Measurements from ENCODE around the gene CD1D. TPM values are rescaled to one million over a fixed set of nuclear protein-coding genes. Genes with fewer than 3 reads are reported as not detected.

CD1D gene
- not detected for total RNA-seq

- peak in 1 of 2 donors; percentile 11 for DNase-seq
- ATAC-seq (replicated peaks in 1 of 2): peak; percentile 54 to 70
- Mint-ChIP-seq H3K4me3 (peak within 1 kb of the TSS; percentile 92 to 96), H3K36me3 (ENCODE audit: insufficient read depth in 2 of 2) (peaks cover 0 to 3% of the 10 kb centered on the region in 2 donors), H3K27ac (no peak within 1 kb of the TSS), H3K4me1 (ENCODE audit: low read depth) (peaks cover 8% of the 10 kb centered on the region), H3K9me3 (no peaks in the 10 kb centered on the region), H3K27me3 (ENCODE audit: low read depth) (peaks cover 75% of the 10 kb centered on the region)
Measured at GRCh38 chr1:158180741-158181576, at the start of gene CD1D. Gene CD1D (plus strand): TSS chr1:158180895. CDS start chr1:158181102, 207 bp downstream.

DNA sequence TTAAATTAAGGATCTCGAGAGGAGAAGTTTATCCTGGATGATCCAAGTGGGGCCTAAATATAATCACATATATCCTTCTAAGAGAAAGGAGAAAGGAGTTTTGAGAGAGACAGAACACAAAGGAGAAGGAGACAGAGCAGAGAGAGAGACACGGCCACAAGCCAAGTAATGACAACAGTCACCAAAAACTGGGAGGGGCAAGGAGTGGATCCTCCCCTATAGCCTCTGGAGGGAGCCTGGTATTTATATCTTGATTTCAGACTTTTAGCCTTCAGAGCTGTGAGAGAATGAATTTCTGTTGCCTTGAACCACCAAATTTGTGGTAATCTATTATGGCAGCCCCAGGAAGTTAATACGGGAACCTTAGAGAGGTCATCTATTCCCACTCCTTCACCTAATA, 49.5 kb upstream of the CD1D start:
- Mint-ChIP-seq H3K4me3 (no peak overlapping the region), H3K4me1 (ENCODE audit: low read depth) (peaks cover 5% of the 10 kb centered on the region), H3K27ac (no peak overlapping the region), H3K27me3 (ENCODE audit: low read depth) (peaks cover 17% of the 10 kb centered on the region), H3K36me3 (ENCODE audit: insufficient read depth in 2 of 2) (no peaks in the 10 kb centered on the region), H3K9me3 (no peaks in the 10 kb centered on the region)
- ATAC-seq (replicated peaks in 1 of 2) (no peak), DNase-seq (no peak)

- Mint-ChIP-seq H3K4me3 (no peak overlapping the region), H3K9me3 (no peaks in the 10 kb centered on the region), H3K27ac (no peak overlapping the region), H3K4me1 (ENCODE audit: low read depth) (peaks cover under 1% of the 10 kb centered on the region), H3K36me3 (ENCODE audit: insufficient read depth in 2 of 2) (no peaks in the 10 kb centered on the region), H3K27me3 (ENCODE audit: low read depth) (no peaks in the 10 kb centered on the region)
- ATAC-seq (replicated peaks in 1 of 2) (no peak), DNase-seq (no peak)
Measured at GRCh38 chr1:158140764-158141192, 39.9 kb upstream of the CD1D start.

DNA sequence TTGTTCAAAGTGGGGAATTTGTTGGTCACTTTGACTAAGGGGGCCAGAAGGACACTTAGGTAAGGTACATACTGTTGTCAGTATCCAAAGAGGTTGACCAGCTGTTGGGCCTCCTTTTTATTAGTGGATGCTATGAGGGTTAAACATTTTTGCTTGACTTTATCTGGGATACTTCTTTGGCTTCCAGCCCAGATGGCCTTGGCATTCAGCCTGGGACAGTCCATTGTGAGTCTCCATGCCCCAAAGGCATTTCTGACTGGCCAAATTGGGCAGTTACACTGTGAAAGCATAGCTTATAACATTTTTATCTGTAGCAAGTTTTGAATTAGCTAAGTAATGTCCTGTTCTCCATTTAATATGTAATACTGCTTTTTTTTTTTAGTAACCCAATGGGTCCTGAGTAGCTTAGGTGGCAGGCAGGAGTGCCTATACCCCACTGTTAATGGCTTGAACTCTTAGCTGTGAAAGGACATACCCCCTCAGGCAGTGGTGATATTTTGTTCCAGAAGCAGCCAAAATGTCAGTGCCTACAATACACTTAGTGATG, 35.4 kb upstream of the CD1D start:
- ATAC-seq (replicated peaks in 1 of 2): no peak
- Mint-ChIP-seq H3K4me1 (ENCODE audit: low read depth) (peaks cover 21% of the 10 kb centered on the region), H3K27ac (no peak overlapping the region), H3K4me3 (no peak overlapping the region), H3K9me3 (peaks cover 0 to 3% of the 10 kb centered on the region in 2 donors), H3K36me3 (ENCODE audit: insufficient read depth in 2 of 2) (no peaks in the 10 kb centered on the region), H3K27me3 (ENCODE audit: low read depth) (no peaks in the 10 kb centered on the region)
- DNase-seq: no peak

DNA sequence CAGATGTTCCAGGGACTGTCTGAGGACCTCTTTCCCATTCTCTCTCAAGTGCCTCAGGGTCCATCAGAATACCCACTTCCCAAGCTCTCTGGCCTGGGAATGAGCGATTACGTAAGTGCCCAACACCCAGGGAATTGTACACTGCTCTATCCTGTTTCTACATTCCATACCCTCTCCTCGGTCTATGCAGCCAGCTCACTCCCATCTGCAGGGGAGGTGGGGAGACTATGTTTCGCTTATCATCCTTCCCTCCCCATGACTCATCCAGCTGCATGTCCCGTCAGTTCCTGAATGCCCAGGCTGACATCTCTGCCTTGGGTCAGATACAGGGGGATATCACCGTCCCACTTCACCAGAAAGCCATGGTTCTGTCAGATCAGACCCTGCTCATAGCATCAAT, 34.5 kb upstream of the CD1D start:
- no peak for DNase-seq
- no peak overlapping the region for H3K27ac Mint-ChIP-seq

GRCh38 chr1:158146739-158147138, 34.0 kb upstream of the CD1D start:
- Mint-ChIP-seq H3K27ac (no peak overlapping the region), H3K4me3 (no peak overlapping the region), H3K9me3 (peaks cover 0 to 3% of the 10 kb centered on the region in 2 donors), H3K4me1 (ENCODE audit: low read depth) (peaks cover 26% of the 10 kb centered on the region), H3K36me3 (ENCODE audit: insufficient read depth in 2 of 2) (no peaks in the 10 kb centered on the region), H3K27me3 (ENCODE audit: low read depth) (no peaks in the 10 kb centered on the region)
- DNase-seq (no peak), ATAC-seq (replicated peaks in 1 of 2) (no peak)

More for the DNA sequence above, 34.5 kb upstream of the CD1D start:
- Mint-ChIP-seq H3K4me1 (ENCODE audit: low read depth) (peaks cover 26% of the 10 kb centered on the region), H3K4me3 (no peak overlapping the region), H3K9me3 (peaks cover 0 to 3% of the 10 kb centered on the region in 2 donors), H3K27me3 (ENCODE audit: low read depth) (no peaks in the 10 kb centered on the region), H3K36me3 (ENCODE audit: insufficient read depth in 2 of 2) (no peaks in the 10 kb centered on the region)
- no peak for ATAC-seq (replicated peaks in 1 of 2)

DNA sequence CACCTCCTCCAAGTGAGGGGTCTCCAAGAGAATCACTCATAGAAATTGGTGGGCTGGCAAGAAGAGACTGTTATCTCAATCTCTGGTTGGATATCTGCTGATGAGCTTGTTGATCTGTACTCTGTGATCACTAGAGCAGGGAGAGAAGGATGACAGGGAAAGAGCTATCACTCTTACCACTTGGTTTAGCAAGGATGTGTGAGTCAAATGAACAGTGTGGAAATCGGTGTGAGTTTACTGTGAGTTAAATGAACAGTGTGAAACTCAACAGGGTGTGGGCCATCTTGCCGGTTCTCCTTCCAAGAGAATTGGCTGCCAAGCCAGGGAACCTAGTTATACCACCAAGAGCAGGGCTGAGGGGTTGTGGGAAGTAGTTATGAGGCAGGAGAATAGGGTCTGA, 33.3 kb upstream of the CD1D start:
- no peaks in the 10 kb centered on the region for H3K36me3 Mint-ChIP-seq (ENCODE audit: insufficient read depth in 2 of 2)
- H3K9me3 Mint-ChIP-seq: peaks cover 0 to 3% of the 10 kb centered on the region in 2 donors
- H3K4me3 Mint-ChIP-seq: no peak overlapping the region
- peaks cover 26% of the 10 kb centered on the region for H3K4me1 Mint-ChIP-seq (ENCODE audit: low read depth)
- no peaks in the 10 kb centered on the region for H3K27me3 Mint-ChIP-seq (ENCODE audit: low read depth)
- DNase-seq (no peak), ATAC-seq (replicated peaks in 1 of 2) (no peak)
- no peak overlapping the region for H3K27ac Mint-ChIP-seq

DNA sequence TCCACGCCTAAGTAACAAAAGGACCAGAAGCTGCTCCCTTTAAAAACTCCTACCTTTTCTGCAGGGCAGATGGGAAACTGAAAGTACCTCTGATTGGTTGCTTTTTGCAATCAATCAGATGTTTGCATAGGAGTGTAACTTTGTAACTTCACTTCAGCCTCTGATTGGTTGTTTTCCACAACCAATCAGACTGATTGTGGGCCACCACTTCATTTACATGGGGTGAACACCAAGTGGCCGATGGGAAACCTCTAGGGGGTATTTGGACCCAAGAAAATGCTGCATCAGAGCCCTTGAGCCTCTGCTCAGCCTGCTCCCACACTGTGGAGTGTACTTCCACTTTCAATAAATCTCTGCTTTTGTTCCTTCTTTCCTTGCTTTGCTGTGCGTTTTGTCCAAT, 32.8 kb upstream of the CD1D start:
- Mint-ChIP-seq H3K9me3 (peaks cover 0 to 3% of the 10 kb centered on the region in 2 donors), H3K4me3 (no peak overlapping the region), H3K27me3 (ENCODE audit: low read depth) (no peaks in the 10 kb centered on the region), H3K4me1 (ENCODE audit: low read depth) (peaks cover 26% of the 10 kb centered on the region), H3K36me3 (ENCODE audit: insufficient read depth in 2 of 2) (no peaks in the 10 kb centered on the region), H3K27ac (no peak overlapping the region)
- DNase-seq: no peak
- no peak for ATAC-seq (replicated peaks in 1 of 2)

- H3K4me1 Mint-ChIP-seq (ENCODE audit: low read depth): peaks cover 29% of the 10 kb centered on the region
- ATAC-seq (replicated peaks in 1 of 2) (no peak), DNase-seq (no peak)
- H3K4me3 Mint-ChIP-seq: peak overlapping the region; percentile 81 to 93
- H3K36me3 Mint-ChIP-seq (ENCODE audit: insufficient read depth in 2 of 2): no peaks in the 10 kb centered on the region
- H3K9me3 Mint-ChIP-seq: peaks cover 0 to 3% of the 10 kb centered on the region in 2 donors
- peak overlapping the region; percentile 25 for H3K27ac Mint-ChIP-seq
- no peaks in the 10 kb centered on the region for H3K27me3 Mint-ChIP-seq (ENCODE audit: low read depth)
Measured at GRCh38 chr1:158148468-158148867, 32.2 kb upstream of the CD1D start.

DNA sequence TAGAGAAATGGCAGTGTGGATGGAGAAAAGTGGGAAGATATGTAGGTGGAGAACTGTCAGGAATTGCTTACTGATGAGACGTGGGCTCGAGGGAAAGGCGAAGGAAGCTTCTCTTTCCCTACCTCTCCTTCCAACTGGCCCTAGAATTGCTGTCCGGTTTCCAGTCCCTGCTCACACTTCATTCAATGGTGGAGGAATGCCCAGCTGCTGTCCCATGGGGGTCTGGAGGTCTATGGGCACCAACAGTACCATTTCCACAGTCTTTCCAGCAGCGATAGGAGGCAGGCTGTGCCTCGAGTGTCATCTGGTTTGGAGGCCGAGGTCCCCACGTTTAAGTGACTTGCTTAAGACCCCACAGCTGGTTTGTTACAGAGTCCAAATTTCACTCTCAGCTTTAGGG, 31.5 kb upstream of the CD1D start:
- Mint-ChIP-seq H3K27ac (peak overlapping the region; percentile 87), H3K9me3 (peaks cover 0 to 3% of the 10 kb centered on the region in 2 donors), H3K4me3 (peak overlapping the region; percentile 81 to 93), H3K27me3 (ENCODE audit: low read depth) (peaks cover 5% of the 10 kb centered on the region), H3K4me1 (ENCODE audit: low read depth) (peaks cover 36% of the 10 kb centered on the region), H3K36me3 (ENCODE audit: insufficient read depth in 2 of 2) (no peaks in the 10 kb centered on the region)
- DNase-seq (no peak), ATAC-seq (replicated peaks in 1 of 2) (peak in 1 of 2 donors; percentile 13)

- H3K9me3 Mint-ChIP-seq: peaks cover 0 to 3% of the 10 kb centered on the region in 2 donors
- H3K4me3 Mint-ChIP-seq: peak overlapping the region; percentile 81 to 93
- peaks cover 36% of the 10 kb centered on the region for H3K4me1 Mint-ChIP-seq (ENCODE audit: low read depth)
- ATAC-seq (replicated peaks in 1 of 2): peak; percentile 90 to 93
- H3K27me3 Mint-ChIP-seq (ENCODE audit: low read depth): peaks cover 7% of the 10 kb centered on the region
- no peaks in the 10 kb centered on the region for H3K36me3 Mint-ChIP-seq (ENCODE audit: insufficient read depth in 2 of 2)
- peak overlapping the region; percentile 87 for H3K27ac Mint-ChIP-seq
- peak; percentile 74 to 77 for DNase-seq
Measured at GRCh38 chr1:158149577-158150269, 31.0 kb upstream of the CD1D start.

GRCh38 chr1:158150523-158150922, 30.2 kb upstream of the CD1D start:
- peak overlapping the region; percentile 79 for H3K27ac Mint-ChIP-seq
- ATAC-seq (replicated peaks in 1 of 2): no peak

DNA sequence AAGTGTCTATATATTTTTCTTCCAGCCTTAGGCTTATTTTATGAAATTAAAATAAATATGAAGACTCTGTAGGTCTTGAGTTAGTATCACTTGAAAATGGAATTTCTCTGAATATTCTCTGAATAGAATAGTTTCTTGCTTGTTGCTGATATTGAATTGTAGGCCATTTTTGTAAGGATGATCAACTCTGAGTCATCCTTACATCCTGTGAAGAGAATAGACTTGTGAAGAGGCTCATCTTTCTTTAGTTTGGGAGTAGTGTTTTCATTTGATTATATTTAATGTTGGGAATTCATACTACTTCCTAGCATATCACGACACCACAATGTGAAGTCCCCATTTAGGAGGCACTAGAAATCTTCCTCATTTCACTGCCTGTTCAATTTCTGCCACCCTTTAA, 27.5 kb upstream of the CD1D start:
- peaks cover 31% of the 10 kb centered on the region for H3K4me1 Mint-ChIP-seq (ENCODE audit: low read depth)
- H3K27me3 Mint-ChIP-seq (ENCODE audit: low read depth): peaks cover 16% of the 10 kb centered on the region
- DNase-seq: no peak
- H3K36me3 Mint-ChIP-seq (ENCODE audit: insufficient read depth in 2 of 2): no peaks in the 10 kb centered on the region
- no peak for ATAC-seq (replicated peaks in 1 of 2)
- H3K27ac Mint-ChIP-seq: no peak overlapping the region
- H3K9me3 Mint-ChIP-seq: no peaks in the 10 kb centered on the region
- H3K4me3 Mint-ChIP-seq: no peak overlapping the region

More at GRCh38 chr1:158150523-158150922, 30.2 kb upstream of the CD1D start:
- H3K36me3 Mint-ChIP-seq (ENCODE audit: insufficient read depth in 2 of 2): no peaks in the 10 kb centered on the region
- peaks cover 36% of the 10 kb centered on the region for H3K4me1 Mint-ChIP-seq (ENCODE audit: low read depth)
- H3K27me3 Mint-ChIP-seq (ENCODE audit: low read depth): peaks cover 7% of the 10 kb centered on the region
- peak overlapping the region; percentile 81 to 93 for H3K4me3 Mint-ChIP-seq
- DNase-seq: no peak
- H3K9me3 Mint-ChIP-seq: peaks cover 0 to 3% of the 10 kb centered on the region in 2 donors

Measured in activated T-cell treated with anti-CD3 and anti-CD28 coated beads, Interleukin-2, amount 50 U/mL, for 72 hours (primary cell).